Neural cell (in vitro differentiated cells): ENCODE data around the gene THEM5.

Experiments used
- CTCF ChIP-seq: fragments of 450-650 bp; IDR thresholded peaks from 2 replicates; pipeline ENCODE4 v1.5.1; 2014; ENCODE audit warnings: antibody characterized with exemption, mild to moderate bottlenecking, moderate library complexity; ENCODE audit not compliant: poor library complexity, severe bottlenecking
- EP300 ChIP-seq: fragments of 450-650 bp; conservative IDR thresholded peaks from 2 replicates; pipeline ENCODE4 v1.6.1; 2014; ENCODE audit warnings: antibody characterized with exemption, mild to moderate bottlenecking, moderate library complexity; ENCODE audit not compliant: poor library complexity, severe bottlenecking
- EZH2 ChIP-seq: fragments of 200-600, 300-800 bp; shearing (Covaris generic), sonication (generic); IDR thresholded peaks from 2 replicates; pipeline ENCODE4 v1.6.1; 2014; ENCODE audit warnings: antibody characterized with exemption, low read length, borderline replicate concordance, mild to moderate bottlenecking; ENCODE audit not compliant: insufficient read depth, poor library complexity, severe bottlenecking
- MXI1 ChIP-seq: fragments of 450-650 bp; conservative IDR thresholded peaks from 2 replicates; pipeline ENCODE4 v1.6.1; 2014; ENCODE audit warnings: antibody characterized with exemption, mild to moderate bottlenecking; ENCODE audit not compliant: poor library complexity, severe bottlenecking
- POLR2AphosphoS5 ChIP-seq: IDR thresholded peaks from 2 replicates; pipeline ENCODE4 v1.6.1; 2012
- RAD21 ChIP-seq: fragments of 450-650 bp; conservative IDR thresholded peaks from 2 replicates; pipeline ENCODE4 v1.6.1; 2014; ENCODE audit warnings: antibody characterized with exemption, mild to moderate bottlenecking, moderate library complexity
- SMC3 ChIP-seq: fragments of 450-650 bp; conservative IDR thresholded peaks from 2 replicates; pipeline ENCODE4 v1.6.1; 2014; ENCODE audit warnings: antibody characterized with exemption, mild to moderate bottlenecking, moderate library complexity; ENCODE audit not compliant: poor library complexity
- TAF1 ChIP-seq: IDR thresholded peaks from 2 replicates; pipeline ENCODE4 v1.6.1; 2012; ENCODE audit warnings: low read depth

GRCh38 chr1:151802372-151802771 lies 51.1 kb downstream of the THEM5 start:
- TF ChIP-seq TAF1 (no peak), CTCF (no peak), SMC3 (no peak), RAD21 (no peak), POLR2AphosphoS5 (no peak), EP300 (no peak), MXI1 (no peak), EZH2 (no peak)
